Neural cell (in vitro differentiated cells): ENCODE measurements around the gene NOP10. TPM values are rescaled to one million over a fixed set of nuclear protein-coding genes. Genes with fewer than 3 reads are reported as not detected.
"Not testable (repeated sequence)": the region's sequence is repeated elsewhere in the genome, so short reads cannot be mapped to it uniquely, and the experiment has no call there.

Experiments
- H2AFZ ChIP-seq: fragments of 200-600, 300-800 bp; sonication (generic), shearing (Covaris generic); 2 replicates; pipeline ENCODE4 v1.6.0; 2014; ENCODE audit warnings: low read depth, mild to moderate bottlenecking, antibody characterized with exemption, low read length, moderate library complexity
- H3F3A ChIP-seq: fragments of 200-600 bp; shearing (Covaris generic); 2 replicates; pipeline ENCODE4 v1.6.1; 2016; ENCODE audit warnings: mild to moderate bottlenecking, moderate library complexity, mixed read lengths, antibody characterized with exemption, low read length; ENCODE audit not compliant: insufficient read depth, poor library complexity, severe bottlenecking
- H3K27ac ChIP-seq: fragments of 200-600, 300-800 bp; sonication (generic), shearing (Covaris generic); 2 replicates; pipeline ENCODE4 v1.5.1; 2014; ENCODE audit warnings: mild to moderate bottlenecking, low read length, moderate library complexity
- H3K27me3 ChIP-seq: fragments of 300-800, 200-600 bp; sonication (generic), shearing (Covaris generic); 2 replicates; pipeline ENCODE4 v1.6.0; 2014; ENCODE audit warnings: mild to moderate bottlenecking, low read depth, low read length, moderate library complexity; ENCODE audit not compliant: insufficient read depth
- H3K36me3 ChIP-seq: fragments of 300-800, 200-600 bp; sonication (generic), shearing (Covaris generic); 2 replicates; pipeline ENCODE4 v1.5.1; 2014; ENCODE audit warnings: mild to moderate bottlenecking, antibody characterized with exemption, low read length, moderate library complexity; ENCODE audit not compliant: insufficient read depth
- H3K4me2 ChIP-seq: fragments of 300-800, 200-600 bp; sonication (generic), shearing (Covaris generic); 2 replicates; pipeline ENCODE4 v1.6.0; 2014; ENCODE audit warnings: mild to moderate bottlenecking, low read length
- H3K4me3 ChIP-seq: fragments of 300-800, 200-600 bp; sonication (generic), shearing (Covaris generic); 2 replicates; pipeline ENCODE4 v1.5.1; 2014; ENCODE audit warnings: mild to moderate bottlenecking, low read length, moderate library complexity
- H3K79me2 ChIP-seq: fragments of 200-600 bp; shearing (Covaris generic); replicated peaks from 2 replicates; pipeline ENCODE4 v1.6.0; 2014; ENCODE audit warnings: mild to moderate bottlenecking, low read length, moderate library complexity; ENCODE audit not compliant: insufficient read depth
- H3K9ac ChIP-seq: fragments of 300-800, 200-600 bp; sonication (generic), shearing (Covaris generic); 2 replicates; pipeline ENCODE4 v1.6.1; 2016; ENCODE audit warnings: mild to moderate bottlenecking, low read length, mixed read lengths
- H3K9me2 ChIP-seq: fragments of 200-600 bp; shearing (Covaris generic); 2 replicates; pipeline ENCODE4 v1.6.1; 2016; ENCODE audit warnings: mild to moderate bottlenecking, low read length, mixed read lengths; ENCODE audit not compliant: insufficient read depth
- H3K9me3 ChIP-seq: fragments of 200-600, 300-800 bp; sonication (generic), shearing (Covaris generic); 2 replicates; pipeline ENCODE4 v1.6.1; 2016; ENCODE audit warnings: mild to moderate bottlenecking, mixed run types, low read length, moderate library complexity, mixed read lengths
- H4K20me1 ChIP-seq: fragments of 200-600 bp; shearing (Covaris generic); 2 replicates; pipeline ENCODE4 v1.6.1; 2016; ENCODE audit warnings: mild to moderate bottlenecking, mixed run types; ENCODE audit not compliant: insufficient read depth
- CTCF ChIP-seq: fragments of 450-650 bp; IDR thresholded peaks from 2 replicates; pipeline ENCODE4 v1.5.1; 2014; ENCODE audit warnings: antibody characterized with exemption, mild to moderate bottlenecking, moderate library complexity; ENCODE audit not compliant: poor library complexity, severe bottlenecking
- EP300 ChIP-seq: fragments of 450-650 bp; conservative IDR thresholded peaks from 2 replicates; pipeline ENCODE4 v1.6.1; 2014; ENCODE audit warnings: antibody characterized with exemption, mild to moderate bottlenecking, moderate library complexity; ENCODE audit not compliant: poor library complexity, severe bottlenecking
- EZH2 ChIP-seq: fragments of 200-600, 300-800 bp; shearing (Covaris generic), sonication (generic); IDR thresholded peaks from 2 replicates; pipeline ENCODE4 v1.6.1; 2014; ENCODE audit warnings: antibody characterized with exemption, low read length, borderline replicate concordance, mild to moderate bottlenecking; ENCODE audit not compliant: insufficient read depth, poor library complexity, severe bottlenecking
- MXI1 ChIP-seq: fragments of 450-650 bp; conservative IDR thresholded peaks from 2 replicates; pipeline ENCODE4 v1.6.1; 2014; ENCODE audit warnings: antibody characterized with exemption, mild to moderate bottlenecking; ENCODE audit not compliant: poor library complexity, severe bottlenecking
- POLR2AphosphoS5 ChIP-seq: IDR thresholded peaks from 2 replicates; pipeline ENCODE4 v1.6.1; 2012
- RAD21 ChIP-seq: fragments of 450-650 bp; conservative IDR thresholded peaks from 2 replicates; pipeline ENCODE4 v1.6.1; 2014; ENCODE audit warnings: antibody characterized with exemption, mild to moderate bottlenecking, moderate library complexity
- REST ChIP-seq: IDR thresholded peaks from 2 replicates; pipeline ENCODE4 v1.6.1; 2012; ENCODE audit warnings: borderline replicate concordance
- SMC3 ChIP-seq: fragments of 450-650 bp; conservative IDR thresholded peaks from 2 replicates; pipeline ENCODE4 v1.6.1; 2014; ENCODE audit warnings: antibody characterized with exemption, mild to moderate bottlenecking, moderate library complexity; ENCODE audit not compliant: poor library complexity
- TAF1 ChIP-seq: IDR thresholded peaks from 2 replicates; pipeline ENCODE4 v1.6.1; 2012; ENCODE audit warnings: low read depth
- polyA plus RNA-seq: library from polyadenylated mRNA; depleted of rRNA; stranded (reverse); fragments of >200 nt; gene quantifications from 2 replicates; pipeline ENCODE4 v1.2.3, GENCODE V29; 2014

NOP10 gene
- polyA plus RNA-seq, 1 donor from 2014 or later, result 263 TPM

GRCh38 chr15:34342213-34342736 is 661 bp downstream of the NOP10 start:
- Histone ChIP-seq H3K4me3 (peak overlapping the region; percentile 77), H3K4me2 (peak overlapping the region; percentile 24), H3K9ac (peak overlapping the region; percentile 79), H3K27ac (peak overlapping the region; percentile 89), H2AFZ (peak overlapping the region; percentile 99), H3K79me2 (peaks cover 12% of the 10 kb centered on the region)
- H3K27me3 ChIP-seq, H3K9me3 ChIP-seq, H3K9me2 ChIP-seq, H4K20me1 ChIP-seq, H3K36me3 ChIP-seq, H3F3A ChIP-seq: not testable (repeated sequence)

- Histone ChIP-seq H3K27me3 (no peaks in the 10 kb centered on the region), H3K9ac (no peak overlapping the region), H3K27ac (no peak overlapping the region), H3K79me2 (peaks cover 16% of the 10 kb centered on the region), H3F3A (no peaks in the 10 kb centered on the region), H3K4me2 (peak overlapping the region; percentile 24), H3K36me3 (no peaks in the 10 kb centered on the region), H3K9me3 (no peaks in the 10 kb centered on the region), H2AFZ (no peak overlapping the region), H3K9me2 (no peaks in the 10 kb centered on the region), H3K4me3 (peak overlapping the region; percentile 77), H4K20me1 (no peaks in the 10 kb centered on the region)
- TF ChIP-seq CTCF (no peak), SMC3 (no peak), RAD21 (no peak), MXI1 (no peak), TAF1 (no peak), EP300 (no peak), REST (no peak), EZH2 (no peak), POLR2AphosphoS5 (no peak)
These were observed 1.3 kb downstream of the NOP10 start for GRCh38 chr15:34341381-34342212.
